DMS53 treated with DMSO at 0.1 percent for 48 hours (cell line): ENCODE measurements around the gene MKRN1.
"Not testable (repeated sequence)": the region's sequence is repeated elsewhere in the genome, so short reads cannot be mapped to it uniquely, and the experiment has no call there.

Experiments used
- DNase-seq: peaks from one replicate; lab custom pipeline; 2025; ENCODE audit not compliant: unreplicated experiment; lab: John Stamatoyannopoulos, UW

Gene MKRN1

GRCh38 chr7:140479062-140479738 lies at the start of gene MKRN1:
Gene MKRN1, minus strand, starts transcription at chr7:140479505. Its CDS starts 161 bp downstream, at chr7:140479344.
- DNase-seq = peak; percentile 98

- DNase-seq = peak; percentile 72
Observed at GRCh38 chr7:140526787-140527664, 47.7 kb upstream of the MKRN1 start.

- DNase-seq = no peak
Observed at GRCh38 chr7:140526214-140526613, 46.9 kb upstream of the MKRN1 start.

- no peak for DNase-seq
Observed at GRCh38 chr7:140525743-140526142, 46.4 kb upstream of the MKRN1 start.

- no peak for DNase-seq
Observed at GRCh38 chr7:140521421-140521820, 42.1 kb upstream of the MKRN1 start.

- no peak for DNase-seq
Observed at GRCh38 chr7:140519007-140519399, 39.7 kb upstream of the MKRN1 start.

- no peak for DNase-seq
Observed at GRCh38 chr7:140518370-140519006, 39.2 kb upstream of the MKRN1 start.

GRCh38 chr7:140517546-140518369 lies 38.5 kb upstream of the MKRN1 start:
- DNase-seq = peak; percentile 95

GRCh38 chr7:140512317-140513000 lies 33.2 kb upstream of the MKRN1 start:
- DNase-seq = peak; percentile 90

GRCh38 chr7:140509789-140510188 lies 30.5 kb upstream of the MKRN1 start:
- peak; percentile 38 for DNase-seq

GRCh38 chr7:140507556-140507955 lies 28.3 kb upstream of the MKRN1 start:
- DNase-seq = not testable (repeated sequence)

- peak; percentile 97 for DNase-seq
Observed at GRCh38 chr7:140506788-140507464, 27.6 kb upstream of the MKRN1 start.

GRCh38 chr7:140501966-140502365 lies 22.7 kb upstream of the MKRN1 start:
- DNase-seq = no peak

GRCh38 chr7:140497807-140498206 lies 18.5 kb upstream of the MKRN1 start:
- not testable (repeated sequence) for DNase-seq

GRCh38 chr7:140497241-140497769 lies 18.0 kb upstream of the MKRN1 start:
- DNase-seq = no peak

- DNase-seq = no peak
Observed at GRCh38 chr7:140495514-140496097, 16.3 kb upstream of the MKRN1 start.

GRCh38 chr7:140494867-140495266 lies 15.6 kb upstream of the MKRN1 start:
- no peak for DNase-seq

- no peak for DNase-seq
Observed at GRCh38 chr7:140489026-140489359, 9.7 kb upstream of the MKRN1 start.
